GM19438 (cell line): ENCODE data around the gene EMP3.
"Not testable (repeated sequence)": the region's sequence is repeated elsewhere in the genome, so short reads cannot be mapped to it uniquely, and the experiment has no call there.

Experiments used
- ATAC-seq: cut with Tn5 transposase; IDR thresholded peaks from one replicate; pipeline ENCODE4 v1.9.1; 2021; ENCODE audit warnings: low read depth; ENCODE audit not compliant: unreplicated experiment

The EMP3 gene

DNA sequence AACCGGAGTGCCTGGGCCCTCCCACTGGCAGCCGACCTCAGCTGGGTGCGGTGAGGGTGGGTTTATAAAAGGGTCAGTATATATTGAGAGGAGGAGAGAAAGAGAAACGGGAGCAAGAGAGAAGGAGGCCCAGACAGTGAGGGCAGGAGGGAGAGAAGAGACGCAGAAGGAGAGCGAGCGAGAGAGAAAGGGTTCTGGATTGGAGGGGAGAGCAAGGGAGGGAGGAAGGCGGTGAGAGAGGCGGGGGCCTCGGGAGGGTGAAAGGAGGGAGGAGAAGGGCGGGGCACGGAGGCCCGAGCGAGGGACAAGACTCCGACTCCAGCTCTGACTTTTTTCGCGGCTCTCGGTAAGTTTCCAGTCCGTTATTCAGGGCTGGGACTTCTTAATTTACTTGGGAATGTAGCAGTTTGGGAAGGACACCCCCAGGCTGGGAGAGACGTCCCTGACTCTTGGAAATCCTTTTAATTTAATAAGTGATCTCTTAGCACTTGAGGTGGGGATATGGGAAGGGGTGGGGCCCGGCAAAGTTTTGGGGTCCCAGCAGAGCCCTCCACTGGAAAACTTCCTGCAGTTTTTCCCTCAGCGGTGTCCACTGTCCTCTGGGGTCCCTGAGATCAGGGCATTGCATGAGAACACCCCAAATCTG, at the start of gene EMP3:
EMP3 (plus strand) TSS at position 288 of the 646 bp plus-strand sequence. CDS start 1,293 bp downstream, outside the sequence.
- ATAC-seq, result no peak

DNA sequence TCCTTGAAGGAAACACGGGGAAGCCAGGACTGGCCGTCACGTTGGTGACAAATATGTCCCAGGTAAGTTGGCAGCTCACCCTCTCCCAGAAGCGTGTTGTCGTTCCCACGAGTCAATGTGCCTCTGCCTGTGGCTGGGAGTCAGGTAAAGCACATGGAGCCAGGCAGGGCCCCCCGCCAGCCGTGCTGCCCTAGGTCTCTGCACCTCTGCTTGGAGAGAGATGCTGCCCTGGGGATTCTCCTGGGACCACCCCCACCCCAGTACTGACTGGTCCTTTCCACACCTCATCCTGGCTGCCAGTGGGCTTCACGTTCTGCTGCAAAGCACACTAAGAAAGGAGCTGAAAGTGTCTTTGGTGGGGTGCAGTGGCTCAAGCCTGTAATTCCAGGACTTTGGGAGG, 45.6 kb upstream of the EMP3 start:
- no peak for ATAC-seq

DNA sequence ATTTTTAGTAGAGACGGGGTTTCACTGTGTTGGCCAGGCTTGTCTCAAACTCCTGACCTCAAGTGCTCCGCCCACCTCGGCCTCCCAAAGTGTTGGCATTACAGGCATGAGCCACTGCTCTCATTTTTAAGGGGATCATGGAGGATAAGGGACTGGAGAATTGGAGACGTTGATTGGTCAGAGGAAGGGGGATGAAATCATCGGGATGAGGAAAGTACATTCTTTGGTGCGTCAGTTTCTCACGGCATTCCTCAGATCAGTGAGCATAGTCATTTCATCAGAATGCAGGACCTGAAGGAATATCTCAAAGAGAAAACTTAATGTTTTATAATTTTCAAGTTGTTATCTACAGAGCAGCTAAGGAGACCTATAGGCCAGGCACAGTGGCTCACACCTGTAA, 41.4 kb upstream of the EMP3 start:
- ATAC-seq, result no peak

DNA sequence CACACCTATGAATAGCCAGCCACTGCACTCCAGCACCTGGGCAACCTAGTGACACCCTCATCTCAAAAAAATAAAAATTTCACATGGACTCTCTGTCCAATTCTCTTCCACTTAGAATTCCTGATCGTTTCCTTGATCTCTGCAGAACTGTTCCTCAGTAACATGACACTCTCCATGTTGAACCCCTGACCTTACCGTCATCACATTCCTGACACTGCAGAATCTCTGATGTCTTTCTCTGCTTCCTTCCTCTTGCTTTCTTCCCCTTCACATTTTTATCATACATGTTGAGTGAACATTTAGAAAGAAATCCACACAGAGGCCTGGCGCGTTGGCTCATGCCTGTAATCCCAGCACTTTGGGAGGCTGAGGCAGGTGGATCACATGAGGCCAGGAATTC, 40.5 kb upstream of the EMP3 start:
- no peak for ATAC-seq

- no peak for ATAC-seq
Observed at GRCh38 chr19:48287748-48288147, 37.6 kb upstream of the EMP3 start.

DNA sequence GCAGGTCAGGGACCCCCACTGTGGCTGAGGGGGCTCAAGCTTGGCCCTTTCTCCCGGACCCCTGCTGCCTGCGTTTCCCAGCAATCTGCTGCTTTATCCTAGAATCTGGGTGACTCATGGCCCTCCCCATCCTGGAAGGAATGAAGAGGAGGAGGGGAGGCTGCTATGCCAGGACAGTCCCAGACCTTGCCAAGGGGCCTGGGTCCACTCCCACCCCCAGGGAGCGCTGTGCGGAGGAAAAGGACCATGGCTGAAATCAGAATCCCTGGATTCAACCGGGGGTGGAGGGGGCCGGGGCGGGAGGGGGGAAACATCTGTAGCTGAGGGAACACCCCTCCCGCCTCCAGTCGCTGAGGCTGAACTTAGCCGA, 35.0 kb upstream of the EMP3 start:
- ATAC-seq, result no peak

DNA sequence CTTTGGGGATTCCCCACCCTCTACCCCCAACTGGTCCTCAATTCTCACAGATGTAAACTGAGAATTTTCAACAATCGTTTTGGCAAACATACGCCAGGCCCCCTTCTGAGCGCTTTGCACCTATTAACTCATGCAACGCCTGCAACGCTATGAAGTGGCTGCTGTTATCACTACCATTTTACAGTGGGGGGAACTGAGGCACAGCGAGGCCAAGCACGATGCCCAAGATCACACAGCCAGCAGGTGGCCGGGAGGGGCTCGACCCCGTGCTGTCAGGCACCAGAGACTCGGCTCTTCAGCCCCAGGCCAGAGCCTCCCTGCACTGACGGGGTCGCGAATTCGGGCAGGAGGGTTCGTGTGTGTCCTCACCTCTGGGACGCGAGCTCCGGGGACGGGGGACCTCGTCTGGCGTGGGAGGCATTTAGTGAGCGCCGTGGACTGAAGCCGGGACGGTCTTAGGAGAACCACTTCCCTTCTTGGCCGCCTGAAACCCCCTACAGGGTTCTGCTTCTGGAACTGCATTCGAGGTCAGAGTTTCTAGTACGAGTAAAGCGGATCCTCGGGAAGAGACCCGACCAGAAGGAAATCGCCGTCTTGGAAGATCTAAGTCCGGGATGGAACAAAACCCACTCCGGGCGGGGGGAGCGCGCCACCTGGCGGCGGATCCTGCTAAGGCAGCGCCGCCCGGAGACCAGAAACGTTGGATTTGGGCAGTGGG, 34.4 kb upstream of the EMP3 start:
- ATAC-seq, result no peak

DNA sequence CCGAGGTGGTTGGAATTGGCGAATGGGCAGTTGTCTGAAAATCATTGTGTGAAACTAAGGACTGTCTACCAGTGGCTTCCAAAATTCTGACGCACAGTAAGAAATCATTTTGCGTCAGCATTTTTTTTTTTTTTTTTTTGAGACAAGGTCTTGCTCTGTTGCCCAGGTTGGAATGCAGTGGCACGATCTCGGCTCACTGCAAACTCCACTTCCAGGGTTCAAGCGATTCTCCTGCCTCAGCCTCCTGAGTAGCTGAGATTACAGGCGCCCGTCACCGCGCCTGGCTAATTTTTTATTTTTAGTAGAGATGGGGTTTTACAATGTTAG, 33.9 kb upstream of the EMP3 start:
- not testable (repeated sequence) for ATAC-seq

DNA sequence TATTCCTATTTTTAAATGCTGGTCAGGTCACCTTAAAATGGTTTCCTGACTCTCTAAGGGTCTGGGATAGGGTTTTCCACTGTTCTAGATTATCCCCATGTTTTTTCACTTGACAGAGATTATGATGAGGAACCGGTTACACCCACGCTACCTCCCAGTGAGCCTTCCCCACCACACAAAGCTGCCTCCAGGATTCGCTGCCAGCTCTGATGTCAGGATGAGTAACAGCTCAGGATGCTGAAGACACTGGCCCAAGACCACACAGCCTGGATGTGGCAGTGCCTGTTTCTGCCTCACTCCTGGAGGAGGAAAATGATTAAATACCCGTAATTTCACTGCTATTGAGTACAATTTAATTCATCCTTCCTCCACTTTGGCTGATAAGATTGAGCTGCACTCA, 32.6 kb upstream of the EMP3 start:
- no peak for ATAC-seq

GRCh38 chr19:48295458-48295857, 29.9 kb upstream of the EMP3 start:
- ATAC-seq, result no peak

GRCh38 chr19:48296963-48297734, 28.2 kb upstream of the EMP3 start:
- no peak for ATAC-seq

DNA sequence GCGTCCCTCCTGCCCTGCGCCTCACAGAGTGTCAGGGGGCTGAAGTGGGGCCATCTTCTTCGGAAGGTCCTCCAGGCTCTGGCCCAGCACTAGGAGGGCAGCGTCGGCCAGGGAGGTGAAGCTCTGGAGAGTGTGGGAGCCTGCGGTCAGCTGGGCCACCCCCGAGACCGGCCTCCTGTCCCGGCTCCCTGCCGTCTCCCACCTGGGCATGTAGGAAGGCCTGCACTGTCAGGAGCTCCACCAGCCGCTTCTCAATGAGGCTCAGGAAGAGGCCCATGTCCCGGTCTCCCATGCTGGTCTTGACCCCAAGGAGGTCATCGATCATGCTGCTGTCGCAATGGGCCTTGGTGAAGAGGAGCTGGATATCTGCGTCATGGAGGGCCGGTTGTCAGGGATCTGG, 27.4 kb upstream of the EMP3 start:
- ATAC-seq, result no peak

- no peak for ATAC-seq
Observed at GRCh38 chr19:48301886-48302599, 23.3 kb upstream of the EMP3 start.

- ATAC-seq, result no peak
Observed at GRCh38 chr19:48302600-48302959, 22.8 kb upstream of the EMP3 start.

GRCh38 chr19:48303367-48303766, 22.0 kb upstream of the EMP3 start:
- ATAC-seq, result no peak

GRCh38 chr19:48303866-48304265, 21.5 kb upstream of the EMP3 start:
- no peak for ATAC-seq

- ATAC-seq, result no peak
Observed at GRCh38 chr19:48308631-48309586, 16.4 kb upstream of the EMP3 start.

GRCh38 chr19:48309731-48310130, 15.6 kb upstream of the EMP3 start:
- ATAC-seq, result not testable (repeated sequence)

DNA sequence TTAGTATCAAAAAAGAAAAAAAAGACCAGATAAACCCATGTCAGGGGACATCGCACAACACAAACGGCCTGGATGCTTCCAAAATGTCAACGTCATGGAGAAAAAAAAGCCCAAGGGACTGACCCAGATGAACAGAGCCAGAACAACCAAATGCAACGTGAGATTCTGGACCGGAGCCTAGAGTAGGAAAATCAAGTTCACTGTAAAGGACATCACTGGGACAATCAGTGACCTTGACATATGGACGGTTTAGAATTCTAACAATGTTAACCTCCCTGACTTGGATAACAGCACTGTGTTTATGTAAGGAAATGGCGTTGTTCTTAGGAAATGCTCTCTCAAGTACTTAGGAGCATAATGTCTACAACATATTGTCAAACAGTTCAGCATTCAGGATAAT, 15.1 kb upstream of the EMP3 start:
- ATAC-seq, result no peak

DNA sequence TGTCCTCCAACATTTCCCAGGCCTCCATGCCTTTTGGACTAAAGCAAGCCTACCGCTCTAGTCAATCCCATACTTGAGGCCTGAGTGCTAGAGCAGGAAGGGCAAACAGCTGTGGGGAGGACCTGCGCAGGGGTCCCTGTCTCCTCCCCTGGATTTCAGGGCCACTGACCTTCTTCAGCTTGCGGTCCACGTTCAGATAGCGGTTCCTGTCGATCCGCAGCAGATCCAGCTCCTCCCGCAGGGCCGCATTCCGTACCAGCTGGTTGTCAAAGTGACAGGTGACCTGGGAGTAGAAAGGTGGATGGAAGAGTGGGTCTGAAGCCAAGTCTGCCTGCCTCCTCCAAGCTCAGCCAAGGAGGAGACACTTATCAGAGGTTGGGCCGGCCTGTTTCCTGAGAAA, 14.0 kb upstream of the EMP3 start:
- no peak for ATAC-seq
